Fibroblast of skin of right biceps (primary cell): ENCODE results near the gene VAV2.

Experiments used
- DNase-seq: peaks from one replicate; pipeline ENCODE4 v3.0.0-alpha.2; 2013

Gene VAV2

DNA sequence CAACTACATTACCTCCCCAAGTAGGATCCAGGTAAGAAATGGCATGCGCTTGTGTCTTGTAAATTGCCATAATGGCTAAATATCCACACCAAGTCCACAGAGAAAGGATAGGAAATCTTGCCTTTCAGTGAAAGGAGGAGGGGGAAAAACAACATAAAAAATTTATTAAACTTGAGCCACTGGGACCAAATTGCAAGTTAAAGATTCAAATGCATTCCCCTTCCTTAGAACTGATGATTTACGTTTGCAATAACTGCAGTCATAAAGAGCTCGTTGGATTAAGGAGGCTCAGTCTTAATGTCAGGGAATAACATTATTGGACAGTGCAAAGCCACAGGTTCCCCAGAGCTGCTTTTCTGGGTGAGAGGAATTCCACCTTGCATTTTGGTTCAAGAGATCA lies 161.4 kb downstream of the VAV2 start:
- no peak for DNase-seq

DNA sequence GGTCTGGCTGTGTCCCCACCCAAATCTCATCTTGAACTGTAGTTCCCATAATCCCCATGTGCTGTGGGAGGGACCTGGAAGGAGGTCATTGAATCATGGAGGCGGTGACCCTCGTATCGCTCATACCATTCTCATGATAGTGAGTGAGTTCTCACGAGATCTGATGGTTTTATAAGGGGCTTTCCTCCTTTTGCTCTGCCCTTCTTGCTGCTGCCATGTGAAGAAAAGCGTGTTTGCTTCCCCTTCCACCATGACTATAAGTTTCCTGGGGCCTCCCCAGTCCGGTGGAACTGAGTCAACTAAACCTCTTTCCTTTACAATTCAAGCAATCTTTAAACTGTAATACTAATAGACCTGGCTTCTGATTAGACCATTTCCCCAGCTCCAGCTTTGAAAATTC lies 161.8 kb downstream of the VAV2 start:
- DNase-seq, result no peak

DNA sequence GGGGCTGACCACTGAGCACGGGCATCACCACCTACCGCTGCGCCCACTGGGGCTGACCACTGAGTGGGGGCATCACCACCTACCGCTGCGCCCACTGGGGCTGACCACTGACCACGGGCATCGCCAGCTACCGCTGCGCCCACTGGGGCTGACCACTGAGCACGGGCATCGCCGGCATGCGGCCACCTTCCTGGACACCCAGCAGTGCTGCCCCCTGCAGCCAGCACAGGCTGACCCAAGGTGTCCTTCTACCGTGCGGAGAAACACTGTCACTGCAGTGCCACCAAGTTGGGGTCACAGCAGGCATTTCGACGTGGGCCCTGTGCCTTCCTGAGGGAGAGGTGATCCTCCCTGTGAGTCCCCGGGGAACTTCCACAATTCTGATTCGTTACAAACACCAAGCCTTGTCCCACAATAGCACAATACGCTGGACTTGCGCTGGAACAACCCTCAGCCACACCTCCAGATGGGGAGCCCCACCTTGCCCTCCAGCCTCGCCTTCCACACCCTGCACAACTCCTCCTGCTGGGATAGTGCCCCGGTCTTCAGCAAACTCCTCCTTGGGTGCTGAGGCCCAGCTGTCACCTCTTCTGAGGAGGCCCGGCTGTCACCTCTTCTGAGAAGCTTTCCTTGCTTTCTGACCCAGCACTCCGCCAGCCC lies 163.7 kb downstream of the VAV2 start:
- DNase-seq, result no peak

DNA sequence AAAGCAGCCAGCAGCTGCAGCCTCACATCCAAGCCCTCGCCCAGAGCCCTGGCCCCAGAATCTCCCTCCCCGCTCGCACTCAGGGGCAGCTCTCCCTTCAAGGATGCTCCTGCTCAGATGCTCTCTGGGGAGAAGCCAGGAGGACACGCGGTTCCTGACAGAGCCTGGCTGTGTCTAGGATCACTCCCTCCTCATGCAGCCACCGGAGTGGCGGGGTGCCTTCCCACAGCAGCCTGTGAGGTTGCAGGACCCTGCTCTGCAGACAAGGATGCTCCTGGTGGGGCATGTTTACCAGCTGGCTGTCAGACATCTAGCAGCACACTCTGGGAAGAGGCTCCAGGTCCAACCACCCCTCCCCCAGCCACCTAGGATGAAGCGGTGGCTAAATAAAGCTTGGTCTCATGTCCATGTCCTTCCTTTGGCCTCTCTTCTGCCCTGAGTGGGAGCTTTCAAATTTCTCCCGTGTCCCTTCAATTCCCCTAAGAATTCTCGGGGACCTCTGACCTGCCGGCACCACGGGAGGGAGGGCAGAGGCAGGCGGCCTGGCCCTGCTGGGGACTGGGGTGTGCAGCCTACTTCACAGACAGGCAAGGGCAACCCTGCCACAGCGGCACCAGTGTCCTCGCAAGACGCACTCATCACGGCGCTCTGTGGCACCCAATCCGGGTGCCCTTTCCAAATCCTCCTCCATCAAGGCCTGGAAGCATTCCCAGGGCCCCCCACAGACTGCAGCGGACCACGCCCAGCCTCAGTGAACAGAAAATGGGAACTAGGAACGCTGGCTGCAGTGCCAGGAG lies 165.6 kb downstream of the VAV2 start:
- peak; percentile 23 for DNase-seq

DNA sequence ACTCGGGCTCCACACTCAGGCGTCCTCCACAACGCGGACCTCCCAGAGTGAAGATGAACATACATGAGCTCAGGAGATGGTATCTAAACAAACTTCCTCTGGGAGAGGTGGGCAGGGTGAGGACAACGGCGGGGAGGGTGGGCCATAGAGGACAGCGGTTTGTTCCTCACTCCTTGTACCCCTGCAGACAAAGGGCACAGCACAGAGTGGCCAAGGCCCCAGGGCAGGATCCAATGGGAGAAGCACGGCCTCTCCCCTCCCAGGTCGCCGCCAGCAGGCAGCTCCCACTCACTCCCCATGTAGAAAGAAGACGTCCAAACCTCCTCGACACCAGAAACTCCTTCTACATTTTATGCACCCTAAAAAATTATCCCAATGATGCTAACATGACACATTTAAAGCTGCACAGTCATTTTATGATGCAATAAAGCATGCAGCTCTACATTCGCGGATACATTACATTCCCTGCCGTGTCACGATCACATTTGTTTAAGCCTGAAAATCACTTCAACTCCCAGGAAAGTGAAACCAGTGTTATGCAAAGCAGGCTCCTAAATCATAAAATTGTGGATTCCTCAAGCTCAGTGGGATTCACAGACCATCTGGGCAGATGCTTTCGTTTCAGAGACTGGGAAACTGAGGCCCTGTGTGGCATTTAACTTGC lies 166.4 kb downstream of the VAV2 start:
- peak; percentile 74 for DNase-seq

DNA sequence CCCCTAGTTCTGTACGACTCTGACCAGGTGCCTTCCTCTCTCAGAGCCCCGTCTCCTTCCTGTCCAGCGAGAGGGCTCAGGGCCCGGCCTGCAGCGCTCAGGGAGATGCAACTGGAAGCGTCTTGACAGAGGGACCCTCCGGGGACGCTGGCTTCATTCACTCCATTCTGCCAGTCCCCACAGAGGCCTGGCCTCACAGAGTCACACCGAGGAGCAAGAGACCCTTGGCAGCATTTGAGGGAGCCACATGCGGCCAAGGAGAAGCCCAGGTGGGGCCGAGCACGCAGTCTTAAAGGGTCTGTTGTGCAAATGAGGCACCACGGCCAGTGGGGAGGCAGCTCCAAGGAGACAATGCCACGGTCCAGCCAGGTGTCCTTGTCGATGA lies 167.3 kb downstream of the VAV2 start:
- DNase-seq, result no peak

DNA sequence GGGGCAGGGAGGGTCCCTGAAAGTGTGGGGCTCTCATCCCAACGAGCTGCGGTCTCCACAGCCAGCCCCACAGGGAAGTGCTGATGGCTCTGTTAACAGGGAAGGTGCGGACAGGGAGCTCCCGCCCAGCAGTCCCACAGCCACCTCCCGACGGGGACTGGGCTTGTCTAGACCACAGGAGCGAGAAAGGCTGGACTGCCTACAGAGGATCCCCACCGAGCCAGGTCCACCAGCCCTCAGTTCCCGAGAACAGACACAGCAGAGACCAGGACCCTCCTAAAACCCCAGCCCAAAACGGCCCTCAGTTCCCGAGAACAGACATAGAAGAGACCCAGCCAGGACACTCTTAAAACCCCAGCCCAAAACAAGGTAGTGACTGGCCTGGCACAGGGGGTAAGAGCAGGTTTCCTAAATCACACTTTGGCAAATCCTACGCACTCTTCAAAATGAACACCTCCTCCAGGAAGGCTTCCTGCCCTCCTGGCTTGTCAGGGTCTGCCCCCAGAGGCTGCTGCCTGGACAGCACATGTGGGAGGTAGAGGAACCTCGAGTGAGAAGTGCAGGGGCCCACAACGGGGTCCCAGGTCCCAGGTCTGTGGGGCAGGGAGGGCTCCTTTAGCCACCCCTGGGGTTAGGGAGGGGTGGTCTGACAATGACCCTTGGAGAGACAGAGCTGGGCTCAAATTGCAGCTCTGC lies 167.9 kb downstream of the VAV2 start:
- no peak for DNase-seq

DNA sequence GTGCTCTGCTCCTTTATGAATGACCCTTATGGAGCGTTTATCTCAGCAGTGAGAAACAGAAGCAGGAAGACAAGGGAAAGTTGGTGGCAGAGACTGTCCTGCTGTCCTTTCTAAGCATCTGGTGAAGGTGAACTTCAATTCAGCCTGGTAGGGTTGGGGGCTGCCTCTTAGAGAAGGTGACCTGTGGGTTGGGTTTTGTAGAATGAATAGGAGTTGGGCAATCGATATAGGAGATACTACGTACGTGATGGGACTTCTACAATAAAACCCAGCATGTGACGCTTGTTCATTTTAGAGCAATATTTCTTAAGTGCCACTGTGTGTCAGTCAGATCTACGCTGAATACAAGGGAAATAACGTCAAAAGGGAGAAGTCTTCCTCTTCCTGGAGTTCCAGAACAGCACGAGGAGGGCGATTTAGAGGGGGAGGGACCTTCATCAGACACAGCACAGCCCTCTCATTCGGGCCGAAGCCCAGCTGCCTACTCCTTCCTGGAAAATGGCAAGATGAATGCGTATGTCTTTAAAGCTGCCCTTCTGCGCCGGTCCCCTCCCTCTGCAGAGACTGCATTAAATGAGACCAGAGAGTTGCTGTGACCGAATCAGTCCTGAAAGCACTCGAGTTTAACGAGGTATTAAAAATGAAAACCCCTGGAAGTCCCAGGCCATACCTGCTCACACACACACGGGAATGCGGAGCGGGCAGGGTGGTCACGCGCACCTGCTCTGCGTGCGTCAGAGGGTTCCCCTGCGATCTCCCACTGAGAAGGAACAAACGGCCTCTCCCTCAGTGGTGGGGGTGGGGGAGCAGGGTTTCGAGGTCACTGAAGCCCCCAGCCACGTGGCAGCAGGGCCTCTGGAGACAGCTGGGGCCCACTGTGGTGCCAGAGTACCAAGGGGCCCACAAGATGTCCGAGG lies 168.7 kb downstream of the VAV2 start:
- no peak for DNase-seq

DNA sequence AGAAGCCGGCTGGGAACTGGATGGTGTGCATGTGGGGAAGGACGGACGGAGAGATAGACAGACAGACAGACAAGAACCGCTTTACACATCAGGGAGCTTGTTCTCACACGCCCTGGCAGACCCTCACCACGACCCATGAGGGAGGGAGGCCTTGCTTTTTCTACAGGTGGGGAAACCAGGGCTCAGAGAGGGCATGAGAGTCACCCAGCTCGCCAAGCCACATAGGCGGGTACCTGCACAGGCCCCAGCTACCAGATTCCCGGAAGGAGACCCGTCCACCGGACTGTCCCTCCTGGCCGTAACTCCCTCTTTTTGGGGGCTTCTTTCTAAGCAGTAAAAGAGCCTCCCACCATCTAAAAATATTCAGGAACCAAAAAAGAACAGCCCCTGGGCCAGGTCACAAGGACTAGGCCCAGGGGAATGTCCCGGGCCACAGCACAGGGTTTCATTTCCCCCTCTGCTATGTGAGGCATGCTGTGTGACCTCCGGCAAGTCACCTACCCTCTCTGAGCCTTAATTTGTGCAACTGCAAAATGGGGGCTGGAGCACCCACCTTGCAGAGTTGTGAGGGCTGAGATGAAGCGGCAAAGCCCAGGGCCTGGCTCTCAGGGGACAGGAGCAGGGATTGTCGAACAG lies 169.6 kb downstream of the VAV2 start:
- DNase-seq, result no peak

DNA sequence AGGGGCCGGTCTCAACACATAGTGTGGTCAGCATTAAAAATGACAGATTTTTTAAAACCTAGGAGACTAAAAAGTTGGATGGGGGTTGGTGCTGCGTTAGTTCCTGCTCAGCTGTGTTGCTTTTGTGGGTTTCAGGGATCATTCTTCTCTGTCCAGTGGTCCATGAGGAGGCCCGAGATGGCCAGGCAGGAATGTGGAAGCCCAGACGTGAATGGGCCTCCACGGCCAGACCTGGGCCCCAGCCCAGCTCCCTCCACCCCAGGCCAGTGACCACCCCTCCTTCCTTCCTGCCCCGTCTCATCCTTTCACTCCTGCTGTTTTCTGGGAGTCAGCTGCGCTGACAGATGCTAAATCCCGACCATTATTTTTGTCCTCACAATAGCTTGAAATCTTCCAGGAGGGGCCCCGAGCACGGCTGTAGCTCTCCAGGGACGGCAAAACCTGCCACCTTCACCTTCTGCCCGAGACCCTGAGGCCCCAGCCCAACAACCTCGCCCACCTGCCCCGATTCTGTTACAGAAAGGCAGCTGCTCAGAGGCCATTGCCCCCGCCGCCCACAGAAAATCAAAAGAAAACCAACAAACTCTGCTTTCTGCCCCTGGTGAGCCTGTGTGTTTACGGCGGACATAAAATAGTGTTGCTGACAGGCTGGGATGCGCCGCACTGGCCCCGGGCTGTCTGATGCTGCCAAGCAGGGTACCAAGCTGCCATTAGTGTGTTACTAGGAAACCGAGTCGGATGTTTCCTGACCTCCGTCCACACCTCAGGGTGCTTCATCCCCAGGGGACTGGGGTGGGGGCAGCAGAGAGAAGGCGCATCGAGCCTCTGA lies 170.3 kb downstream of the VAV2 start:
- no peak for DNase-seq

DNA sequence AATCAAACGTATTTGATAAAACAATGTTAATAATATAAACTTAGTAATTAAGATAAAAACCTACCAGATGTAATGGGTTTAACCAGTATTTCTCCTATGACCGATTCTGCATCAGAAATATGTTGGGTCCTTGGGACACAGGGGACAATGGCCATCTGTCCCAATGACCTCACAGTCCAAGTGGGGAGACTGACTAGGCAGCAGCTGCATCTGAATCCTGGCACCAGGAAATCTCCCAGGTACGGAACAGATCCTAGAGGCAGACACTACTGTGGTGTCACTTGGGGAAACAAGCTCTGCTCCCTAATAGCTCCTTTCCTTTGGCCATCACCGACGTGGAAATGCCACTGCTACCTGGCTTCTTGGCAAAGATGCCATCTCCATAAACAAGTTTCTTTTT lies 172.2 kb downstream of the VAV2 start:
- DNase-seq, result no peak

DNA sequence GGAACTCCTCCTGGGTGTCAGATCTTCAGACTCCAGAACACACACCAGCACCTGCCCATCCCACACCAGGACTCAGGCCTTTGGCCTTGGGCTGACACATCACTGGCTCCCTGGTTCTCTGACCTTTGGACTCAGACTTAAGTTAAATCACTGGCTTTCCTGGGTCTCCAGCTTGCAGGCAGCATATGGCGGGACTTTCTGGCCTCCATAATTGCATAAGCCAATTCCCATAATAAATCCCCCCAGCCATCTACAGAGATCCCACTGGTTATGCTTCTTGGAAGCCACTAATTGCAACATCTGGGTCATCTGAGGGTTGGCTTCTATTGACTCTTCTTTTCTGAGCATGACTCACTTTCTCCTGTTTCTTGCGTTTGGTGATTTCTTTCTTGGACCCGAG lies 173.7 kb downstream of the VAV2 start:
- DNase-seq, result no peak

DNA sequence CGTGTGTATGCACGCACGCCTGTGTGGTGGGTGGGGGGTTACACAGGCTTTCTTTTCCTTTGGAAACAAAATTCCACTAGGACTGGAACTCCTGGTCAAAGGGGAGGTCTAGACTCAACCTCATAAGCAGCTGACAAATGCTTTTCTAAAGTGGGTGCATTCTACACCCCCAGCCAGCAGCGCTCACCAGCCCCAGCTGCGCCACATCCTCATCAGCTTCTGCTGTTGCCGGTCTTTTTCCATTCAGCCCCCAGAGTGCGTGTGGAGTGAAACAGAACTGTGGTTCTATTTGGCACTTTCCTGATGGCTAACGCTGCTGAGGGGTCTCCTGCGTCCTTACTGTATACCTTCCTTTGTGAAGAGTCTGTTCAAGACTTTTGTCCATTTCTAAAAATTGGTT lies 176.3 kb downstream of the VAV2 start:
- DNase-seq, result no peak

DNA sequence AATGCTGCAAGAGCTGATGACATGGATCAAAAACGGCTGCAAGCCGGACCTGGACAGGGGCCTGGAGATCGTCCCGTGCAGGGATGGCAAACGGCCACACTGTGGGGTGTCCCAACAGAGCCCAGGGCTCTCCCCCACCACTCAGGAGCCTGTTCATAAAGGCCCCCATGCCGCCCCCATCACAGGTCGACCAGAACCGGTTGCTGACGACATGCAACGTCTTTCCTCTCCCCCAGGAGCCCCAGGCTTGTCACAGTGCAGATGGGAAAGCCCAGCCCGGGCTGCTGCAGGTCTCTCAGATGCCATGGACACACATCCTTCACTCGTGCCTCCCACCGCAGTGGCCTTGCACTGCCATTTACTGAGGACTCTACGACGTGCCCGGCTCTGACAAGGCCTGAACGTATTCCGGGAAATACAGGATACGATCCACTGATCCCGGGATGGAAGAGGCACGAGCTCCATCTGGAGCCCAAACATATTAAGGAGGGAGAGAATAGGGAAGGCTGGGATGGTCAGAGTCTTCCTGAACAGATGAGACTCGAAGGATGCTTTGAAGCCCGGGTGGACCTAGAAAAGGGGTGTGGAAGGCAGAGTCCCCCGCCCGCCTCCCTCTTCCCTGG lies 177.4 kb downstream of the VAV2 start:
- no peak for DNase-seq

DNA sequence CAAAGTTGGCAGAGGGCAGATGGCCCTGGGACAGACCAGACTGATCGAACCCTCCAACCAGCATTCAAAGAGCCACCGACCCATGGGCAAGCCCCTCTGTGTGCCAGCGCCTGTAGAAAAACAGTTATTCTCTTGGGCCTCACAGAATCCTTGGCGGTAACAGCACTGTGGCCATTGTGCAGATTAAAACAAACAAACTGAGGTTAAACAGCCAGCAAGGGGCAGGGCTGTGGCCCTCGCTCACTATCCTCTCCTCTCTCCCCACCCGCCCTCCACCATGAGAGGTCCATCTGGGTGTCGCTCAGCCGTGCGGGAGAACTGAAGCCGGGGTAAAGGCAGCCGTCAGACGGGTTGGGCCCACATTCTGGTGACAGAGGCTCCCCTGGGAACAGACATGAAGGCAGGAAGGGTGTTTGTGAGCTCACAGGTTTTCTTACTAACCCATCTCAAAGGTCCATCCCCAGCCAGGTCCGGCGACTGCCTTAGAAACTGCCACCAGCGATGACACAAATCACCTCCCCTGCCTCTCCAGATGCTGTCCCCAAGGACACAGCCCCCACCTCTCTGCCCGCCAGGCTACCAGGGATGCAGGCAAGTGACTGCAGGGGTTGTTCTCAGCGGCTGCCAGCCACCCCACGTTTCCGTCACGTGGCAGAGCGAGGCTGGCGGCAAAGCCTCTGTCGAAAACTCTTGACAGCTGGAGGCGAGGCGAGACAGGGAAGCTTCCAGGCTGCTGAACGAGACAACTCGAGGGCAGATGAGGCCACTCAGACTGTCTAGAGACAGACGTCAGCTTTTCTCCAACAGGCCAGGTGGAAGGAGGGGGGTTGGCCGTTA lies 178.2 kb downstream of the VAV2 start:
- DNase-seq, result peak; percentile 30

DNA sequence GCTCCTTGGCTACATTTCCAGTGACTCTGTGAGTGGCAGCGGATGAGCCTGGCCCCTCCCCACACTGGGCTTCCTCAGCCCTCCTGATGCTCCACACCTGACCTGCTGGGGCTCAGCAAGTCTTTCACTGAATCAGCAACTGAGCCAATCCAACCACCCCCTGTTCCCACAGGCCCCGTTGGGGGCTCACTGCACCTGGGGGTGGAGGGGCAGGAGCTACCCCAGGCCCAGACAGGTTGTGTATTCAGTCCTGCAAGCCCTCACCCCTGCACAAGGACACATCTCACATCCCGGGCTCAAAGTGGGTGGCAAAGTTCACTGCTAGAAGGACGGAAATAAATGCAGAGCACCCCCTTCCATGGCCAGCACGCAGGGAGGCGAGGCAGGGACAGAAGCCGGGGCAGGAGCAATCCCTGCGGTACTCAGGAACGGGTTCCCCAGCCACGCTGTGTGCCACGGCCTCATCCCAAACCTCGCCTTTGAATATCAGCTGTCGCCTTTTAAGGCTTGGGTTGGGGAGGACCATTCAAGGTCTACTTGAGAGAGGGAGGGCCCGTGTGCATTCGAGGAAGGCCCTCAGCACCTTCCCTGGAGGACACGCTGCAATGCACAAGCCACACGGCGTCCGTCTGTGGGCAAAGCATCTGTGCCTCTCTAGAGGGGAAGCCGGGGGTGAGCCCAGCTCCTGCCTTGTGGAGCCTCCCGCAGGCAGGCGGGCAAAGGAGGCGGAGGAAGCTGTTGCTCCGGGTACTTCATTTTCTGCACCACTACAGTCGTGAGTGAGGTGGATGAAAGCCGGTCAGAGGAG lies 179.0 kb downstream of the VAV2 start:
- no peak for DNase-seq

DNA sequence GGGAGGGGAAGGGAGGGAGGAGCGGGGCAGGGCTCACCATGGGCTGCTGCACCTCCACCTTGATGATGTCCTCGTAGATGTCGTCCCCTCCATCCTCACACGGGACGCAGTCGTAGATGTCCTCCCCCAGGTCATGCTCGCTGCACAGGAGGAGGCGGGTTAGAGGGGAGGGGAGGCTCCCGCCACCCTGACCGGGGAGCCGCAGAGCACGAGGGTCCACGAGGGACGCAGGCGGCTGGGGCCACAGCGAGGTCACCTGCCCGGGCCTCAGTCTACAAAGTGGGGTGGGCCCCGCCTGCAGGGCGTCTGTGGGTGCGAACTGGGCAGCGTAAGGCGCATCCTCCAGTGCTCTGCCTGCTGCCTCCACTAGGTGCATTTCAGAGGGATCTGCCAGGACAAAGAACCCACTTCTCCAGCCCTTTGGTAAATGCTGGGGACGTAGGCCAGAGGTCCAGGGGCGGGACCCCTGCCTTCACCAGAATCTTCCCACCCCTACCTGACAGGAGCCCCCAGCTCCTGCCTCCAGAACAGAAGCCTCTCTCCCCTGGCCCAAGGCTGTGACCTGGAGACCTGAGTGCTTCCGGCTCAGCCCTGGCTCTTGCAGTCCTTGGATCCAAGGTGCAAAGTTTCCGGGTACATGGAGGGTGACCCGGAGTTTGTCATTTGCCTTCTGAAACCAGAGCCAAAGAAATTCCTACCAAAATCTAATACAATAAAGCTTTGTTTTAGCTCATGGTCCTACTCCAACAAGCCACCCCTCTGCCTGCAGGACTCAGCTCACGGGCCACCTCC lies 179.9 kb downstream of the VAV2 start:
- DNase-seq, result no peak

DNA sequence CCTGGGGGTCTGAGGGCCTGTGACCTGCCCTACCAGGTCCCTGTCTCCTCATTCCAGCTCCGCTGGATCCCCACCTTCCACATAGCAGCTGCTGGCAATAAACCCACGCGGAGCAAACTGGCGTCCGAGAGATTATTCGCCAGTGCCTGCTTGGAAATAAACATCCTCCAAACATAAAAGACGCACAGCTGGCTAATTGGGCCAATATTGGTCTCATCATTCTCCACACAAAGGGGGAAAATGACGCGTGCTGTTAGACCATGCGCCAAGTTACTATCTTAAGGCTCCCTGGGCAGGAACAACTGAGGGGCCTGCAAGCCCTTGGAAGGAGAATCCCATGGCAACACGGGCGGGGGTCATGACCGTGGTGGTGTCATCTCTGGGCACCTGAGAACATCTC lies 180.7 kb downstream of the VAV2 start:
- no peak for DNase-seq
